Body of pancreas (tissue), 4 donors: ENCODE data around the gene TGM3. TPM values are rescaled to one million over a fixed set of nuclear protein-coding genes. Genes with fewer than 3 reads are reported as not detected.

Experiments used
- ATAC-seq: fragments of 150-250 bp; one replicate; pipeline ENCODE4 v1.9.1; 2016
- DNase-seq, 4 donors: peaks; one replicate each; pipeline ENCODE4 v3.0.0-alpha.2; 2019
- H3K27ac ChIP-seq, 4 donors: fragments of 200-600 bp; sonication (generic); 1 replicate in 3 of 4; 2 replicates in 1 of 4; pipeline versions ENCODE4 v1.5.1 to v1.6.1; 2016 to 2019; ENCODE audit warnings: mild to moderate bottlenecking in 1 of 4, mixed read lengths in 1 of 4, moderate library complexity in 1 of 4
- H3K27me3 ChIP-seq, 2 donors: fragments of 200-600 bp; sonication (generic); one replicate each; pipeline ENCODE4 v1.6.0; 2016; ENCODE audit warnings: mild to moderate bottlenecking in 1 of 2
- H3K36me3 ChIP-seq, 2 donors: fragments of 200-600 bp; sonication (generic); replicated peaks in 1 of 2; 2 replicates each; pipeline ENCODE4 v1.5.1; 2016; ENCODE audit warnings: low read depth in 2 of 2; ENCODE audit not compliant: insufficient read depth in 1 of 2
- H3K4me1 ChIP-seq: fragments of 200-600 bp; sonication (generic); one replicate; pipeline ENCODE4 v1.6.0; 2016
- H3K4me3 ChIP-seq, 2 donors: fragments of 200-600 bp; sonication (generic); 1 replicate in 1 of 2; 2 replicates in 1 of 2; pipeline ENCODE4 v1.5.1; 2016 to 2019
- H3K9me3 ChIP-seq, 3 donors: fragments of 200-600 bp; sonication (generic); 1 replicate in 2 of 3; 2 replicates in 1 of 3; pipeline ENCODE4 v1.5.1; 2016
- POLR2A ChIP-seq, 3 donors: fragments of 450-650 bp; IDR thresholded peaks; one replicate each; pipeline ENCODE4 v1.6.1; 2016; ENCODE audit warnings: antibody characterized with exemption in 3 of 3, mild to moderate bottlenecking in 2 of 3
- WGBS, 2 donors: methylation state at CpG; one replicate each; pipeline ENCODE4 v1.1.5; 2017; 5-methylcytosine and 5-hydroxymethylcytosine counted together
- intact Hi-C: fragments of 100-400 bp; cut with DNase I; formaldehyde crosslinking; loops from one replicate; pipeline ENCODE4 v1.15.1; 2023
- total RNA-seq, 2 donors: library from RNA; depleted of rRNA; stranded (reverse); fragments of >200 nt; gene quantifications; one replicate each; pipeline ENCODE4 v1.1.0, GENCODE V29; 2016
- TF ChIP-seq, protein P1 (sequence below), 7 experiments: fragments of 450-650 bp in 4 of 7; fragments of 200-600 bp in 3 of 7; sonication (generic) in 3 of 7; IDR thresholded peaks; one replicate each; pipeline ENCODE4 v1.5.1; 2016 to 2019; ENCODE audit warnings: antibody characterized with exemption in 7 of 7

TGM3 gene
- total RNA-seq, 2 donors from 2014 or later: 0.26 TPM; not detected in 1

DNA sequence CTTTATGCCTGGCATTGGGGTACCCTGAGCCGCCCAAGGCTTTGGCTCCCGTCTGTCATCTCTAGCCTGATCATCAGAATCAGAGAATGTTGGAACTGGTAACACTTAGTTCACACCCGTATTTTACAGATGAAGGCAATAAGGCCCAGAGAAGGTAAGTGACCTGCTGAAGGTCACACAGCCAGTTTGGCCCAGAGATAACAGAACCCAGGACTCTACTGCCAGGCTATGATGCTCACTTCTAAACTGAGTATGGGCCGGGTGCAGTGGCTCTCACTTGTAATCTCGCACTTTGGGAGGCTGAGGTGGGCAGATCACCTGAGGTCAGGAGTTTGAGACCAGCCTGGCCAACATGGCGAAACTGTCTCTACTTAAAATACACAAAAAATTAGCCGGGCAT is 83.1 kb downstream of the TGM3 start:
- no peaks in the 10 kb centered on the region for H3K36me3 ChIP-seq
- H3K27ac ChIP-seq: no peak overlapping the region
- ATAC-seq (no peak), DNase-seq (no peak)
- no peaks in the 10 kb centered on the region for H3K4me1 ChIP-seq
- TF ChIP-seq, protein P1, sequence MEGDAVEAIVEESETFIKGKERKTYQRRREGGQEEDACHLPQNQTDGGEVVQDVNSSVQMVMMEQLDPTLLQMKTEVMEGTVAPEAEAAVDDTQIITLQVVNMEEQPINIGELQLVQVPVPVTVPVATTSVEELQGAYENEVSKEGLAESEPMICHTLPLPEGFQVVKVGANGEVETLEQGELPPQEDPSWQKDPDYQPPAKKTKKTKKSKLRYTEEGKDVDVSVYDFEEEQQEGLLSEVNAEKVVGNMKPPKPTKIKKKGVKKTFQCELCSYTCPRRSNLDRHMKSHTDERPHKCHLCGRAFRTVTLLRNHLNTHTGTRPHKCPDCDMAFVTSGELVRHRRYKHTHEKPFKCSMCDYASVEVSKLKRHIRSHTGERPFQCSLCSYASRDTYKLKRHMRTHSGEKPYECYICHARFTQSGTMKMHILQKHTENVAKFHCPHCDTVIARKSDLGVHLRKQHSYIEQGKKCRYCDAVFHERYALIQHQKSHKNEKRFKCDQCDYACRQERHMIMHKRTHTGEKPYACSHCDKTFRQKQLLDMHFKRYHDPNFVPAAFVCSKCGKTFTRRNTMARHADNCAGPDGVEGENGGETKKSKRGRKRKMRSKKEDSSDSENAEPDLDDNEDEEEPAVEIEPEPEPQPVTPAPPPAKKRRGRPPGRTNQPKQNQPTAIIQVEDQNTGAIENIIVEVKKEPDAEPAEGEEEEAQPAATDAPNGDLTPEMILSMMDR (IDR thresholded peaks at IDR 0.05): no peak
- no peak for TF ChIP-seq POLR2A (IDR thresholded peaks at IDR 0.05)
- intact Hi-C loops: no loop called here
- WGBS, 2 donors: 78 to 82% methylated on average over 7 of the region's 7 CpGs
- H3K4me3 ChIP-seq: no peak overlapping the region
- no peaks in the 10 kb centered on the region for H3K9me3 ChIP-seq
- H3K27me3 ChIP-seq: no peaks in the 10 kb centered on the region

DNA sequence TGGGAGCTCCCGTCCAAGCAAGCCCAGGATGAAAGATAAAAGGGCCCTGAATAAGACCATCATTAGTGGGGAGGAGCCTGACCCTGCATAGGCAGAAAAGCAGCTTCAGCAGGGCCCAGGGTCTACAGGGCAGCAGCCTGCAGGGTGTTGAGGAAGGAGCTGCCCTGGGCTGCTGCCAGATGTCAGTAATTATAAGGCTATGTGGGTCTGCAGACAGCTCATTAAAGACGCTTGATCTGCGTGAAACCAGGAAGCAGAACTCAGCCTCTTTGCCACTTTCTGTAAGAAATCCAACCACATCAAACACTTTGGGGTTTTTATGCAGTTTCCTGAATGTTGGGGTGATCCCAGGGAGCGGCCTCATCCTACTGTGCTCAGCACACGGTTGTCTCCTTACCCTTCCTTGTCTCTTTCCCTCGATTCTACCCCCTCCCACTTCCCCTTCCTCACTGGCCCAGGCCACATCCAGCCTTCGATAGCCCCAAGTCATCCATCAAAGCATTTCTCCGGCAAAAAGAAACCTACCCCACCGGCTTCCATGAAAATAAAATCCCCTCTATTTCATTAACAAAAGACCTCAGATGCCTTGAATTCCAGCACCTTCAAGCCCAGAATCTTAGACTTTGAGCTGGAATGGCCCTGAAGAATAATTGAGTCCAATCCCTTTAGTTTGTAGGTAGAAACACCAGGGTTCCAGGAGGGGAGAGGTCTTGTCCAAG is 83.9 kb downstream of the TGM3 start:
- ATAC-seq (no peak), DNase-seq (no peak)
- H3K27ac ChIP-seq: no peak overlapping the region
- TF ChIP-seq, protein P1 (IDR thresholded peaks at IDR 0.05): no peak
- no peak for TF ChIP-seq POLR2A (IDR thresholded peaks at IDR 0.05)
- H3K4me1 ChIP-seq: no peaks in the 10 kb centered on the region
- no peaks in the 10 kb centered on the region for H3K9me3 ChIP-seq
- intact Hi-C loops: no loop called here
- H3K27me3 ChIP-seq: no peaks in the 10 kb centered on the region
- no peak overlapping the region for H3K4me3 ChIP-seq
- WGBS, 2 donors: 32 to 41% methylated on average over 9 of the region's 9 CpGs
- no peaks in the 10 kb centered on the region for H3K36me3 ChIP-seq

DNA sequence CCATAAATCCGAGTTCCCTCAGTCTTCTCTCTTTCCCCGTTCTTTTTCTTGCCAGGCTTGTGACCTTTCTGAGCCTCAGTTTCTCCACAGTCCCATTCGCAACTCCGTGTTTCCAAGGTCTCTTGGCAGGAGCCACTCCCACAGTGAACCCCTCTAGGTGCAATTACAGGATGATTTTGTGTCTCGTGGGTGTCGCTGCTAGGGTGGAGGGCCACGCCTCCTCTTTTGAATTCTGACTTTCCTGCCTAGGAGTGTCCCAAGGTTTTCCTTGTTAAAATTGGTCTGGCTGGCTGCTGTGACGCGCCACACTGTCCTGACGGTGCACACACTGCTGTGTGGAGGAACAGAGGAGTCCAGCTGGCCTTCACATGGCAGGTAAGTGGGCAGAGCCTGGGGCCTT is 84.8 kb downstream of the TGM3 start, which contains the start of gene TGM6:
TSS of gene TGM6 (plus strand) at position 301 of the 400 bp plus-strand sequence. CDS start at position 369, 68 bp downstream.
- H3K27me3 ChIP-seq: no peaks in the 10 kb centered on the region
- H3K4me3 ChIP-seq: no peak within 1 kb of the TSS
- H3K36me3 ChIP-seq: no peaks in the 10 kb centered on the region
- ATAC-seq: no peak
- H3K27ac ChIP-seq: no peak within 1 kb of the TSS
- no peak for TF ChIP-seq POLR2A (IDR thresholded peaks at IDR 0.05)
- TF ChIP-seq, protein P1 (IDR thresholded peaks at IDR 0.05): no peak
- H3K4me1 ChIP-seq: no peaks in the 10 kb centered on the region
- intact Hi-C loops: no loop called here
- H3K9me3 ChIP-seq: no peaks in the 10 kb centered on the region
- 80 to 82% methylated on average over 10 of the region's 10 CpGs for whole genome bisulfite sequencing, 2 donors
- no peak for DNase-seq

- intact Hi-C loops: no loop called here
- no peaks in the 10 kb centered on the region for H3K27me3 ChIP-seq
- 68% methylated on average over 7 of the region's 7 CpGs for WGBS, 2 donors
- H3K4me1 ChIP-seq: no peaks in the 10 kb centered on the region
- H3K27ac ChIP-seq: no peak overlapping the region
- H3K9me3 ChIP-seq: no peaks in the 10 kb centered on the region
- DNase-seq (no peak), ATAC-seq (no peak)
- TF ChIP-seq, protein P1 (IDR thresholded peaks at IDR 0.05): no peak
- TF ChIP-seq POLR2A (IDR thresholded peaks at IDR 0.05): no peak
- no peak overlapping the region for H3K4me3 ChIP-seq
- H3K36me3 ChIP-seq: no peaks in the 10 kb centered on the region
Observed at GRCh38 chr20:2381303-2381702, 85.5 kb downstream of the TGM3 start.

- DNase-seq (no peak), ATAC-seq (no peak)
- H3K4me3 ChIP-seq: no peak overlapping the region
- intact Hi-C loops: no loop called here
- no peaks in the 10 kb centered on the region for H3K9me3 ChIP-seq
- H3K27me3 ChIP-seq: no peaks in the 10 kb centered on the region
- TF ChIP-seq POLR2A (IDR thresholded peaks at IDR 0.05): no peak
- TF ChIP-seq, protein P1 (IDR thresholded peaks at IDR 0.05): no peak
- H3K4me1 ChIP-seq: no peaks in the 10 kb centered on the region
- H3K36me3 ChIP-seq: no peaks in the 10 kb centered on the region
- no peak overlapping the region for H3K27ac ChIP-seq
- 72 to 96% methylated on average over 2 of the region's 2 CpGs for WGBS, 2 donors
Observed at GRCh38 chr20:2382833-2383232, 87.0 kb downstream of the TGM3 start.
